Measurements from ENCODE around the gene SUSD3.

- TF ChIP-seq CTCF (IDR thresholded peaks at IDR 0.05; ENCODE audit: low read depth, low read length) = no peak
- TF ChIP-seq EZH2phosphoT487 (IDR thresholded peaks at IDR 0.05; ENCODE audit: low read depth) = no peak
These were observed 57.1 kb downstream of the SUSD3 start for GRCh38 chr9:93115486-93116071.
